HepG2 (cell line): ENCODE data around the gene XAF1. TPM values are rescaled to one million over a fixed set of nuclear protein-coding genes. Genes with fewer than 3 reads are reported as not detected.
A peak's percentile ranks its signal among the peaks of the same experiment; 100 is the strongest.

Experiments used
- AHDC1 ChIP-seq: sonication (generic); formaldehyde crosslinking; IDR thresholded peaks from 2 replicates; pipeline ENCODE4 v1.5.1; 2020; ENCODE audit warnings: mild to moderate bottlenecking, missing genetic modification reagents, borderline replicate concordance
- ARID5B ChIP-seq: IDR thresholded peaks from 2 replicates; pipeline ENCODE4 v1.4.0; 2020; ENCODE audit warnings: mild to moderate bottlenecking, missing genetic modification reagents
- CEBPB ChIP-seq: IDR thresholded peaks from 2 replicates; pipeline ENCODE4 v1.6.1; 2011; ENCODE audit warnings: low read depth, low read length, improper control_type of control experiment, borderline replicate concordance
- CEBPG ChIP-seq: IDR thresholded peaks from 2 replicates; pipeline ENCODE4 v1.6.1; 2016
- GATAD2A ChIP-seq: IDR thresholded peaks from 2 replicates; pipeline ENCODE4 v1.6.1; 2016
- HMG20A ChIP-seq: IDR thresholded peaks from 2 replicates; pipeline ENCODE4 v1.6.1; 2016; ENCODE audit warnings: borderline replicate concordance
- KDM4B ChIP-seq: sonication (generic); formaldehyde crosslinking; IDR thresholded peaks from 2 replicates; pipeline ENCODE4 v1.4.0; 2020; ENCODE audit warnings: missing genetic modification reagents
- NFE2L1 ChIP-seq: sonication (generic); formaldehyde crosslinking; IDR thresholded peaks from 2 replicates; pipeline ENCODE4 v1.4.0; 2020; ENCODE audit warnings: missing genetic modification reagents, mild to moderate bottlenecking, borderline replicate concordance
- NR2F6 ChIP-seq, 2 experiments: IDR thresholded peaks; 2 replicates each; pipeline ENCODE4 v1.6.1; 2016; ENCODE audit warnings: antibody characterized with exemption in 1 of 2, mild to moderate bottlenecking in 1 of 2
- POGZ ChIP-seq: sonication (generic); formaldehyde crosslinking; IDR thresholded peaks from 2 replicates; pipeline ENCODE4 v1.4.0; 2020; ENCODE audit warnings: mild to moderate bottlenecking, missing genetic modification reagents
- PPARG ChIP-seq: conservative IDR thresholded peaks from 2 replicates; pipeline ENCODE4 v1.6.1; 2016; ENCODE audit warnings: missing biosample characterization, missing genetic modification reagents
- RARA ChIP-seq: IDR thresholded peaks from 2 replicates; pipeline ENCODE4 v1.6.1; 2016; ENCODE audit warnings: missing genetic modification reagents, missing compliant biosample characterization
- SATB2 ChIP-seq: sonication (generic); formaldehyde crosslinking; IDR thresholded peaks from 2 replicates; pipeline ENCODE4 v1.5.0; 2020; ENCODE audit warnings: missing genetic modification reagents
- ZBTB42 ChIP-seq: sonication (generic); formaldehyde crosslinking; IDR thresholded peaks from 2 replicates; pipeline ENCODE4 v1.5.0; 2020; ENCODE audit warnings: mild to moderate bottlenecking, missing genetic modification reagents
- ZNF10 ChIP-seq: sonication (generic); formaldehyde crosslinking; IDR thresholded peaks from 2 replicates; pipeline ENCODE4 v1.4.0; 2020; ENCODE audit warnings: mild to moderate bottlenecking, low read depth, missing genetic modification reagents, borderline replicate concordance
- polyA plus RNA-seq, 8 experiments: library from polyadenylated mRNA; depleted of rRNA in 3 of 8; stranded (reverse) in 7 of 8; unstranded in 1 of 8; fragments of >200 nt; fragmentation: Illumina TruSeq in 4 of 8; extraction: Trizol in 4 of 8; gene quantifications; 2 replicates each; pipeline versions ENCODE4 v1.2.1 to v1.2.3, GENCODE V29; 2011 to 2016; ENCODE audit warnings: low read depth in 4 of 8, missing spikeins in 1 of 8, mixed read lengths in 1 of 8; ENCODE audit not compliant: insufficient read depth in 1 of 8
- total RNA-seq, 5 experiments: library from RNA; depleted of rRNA; stranded (reverse); fragments of >200 nt; fragmentation: Illumina TruSeq; extraction: Trizol; gene quantifications; 2 replicates each; pipeline ENCODE4 v1.2.3, GENCODE V29; 2016; ENCODE audit warnings: low read depth in 1 of 5
- TF ChIP-seq, protein P1 (sequence below): sonication (generic); formaldehyde crosslinking; IDR thresholded peaks from 2 replicates; pipeline ENCODE4 v1.4.0; 2020; ENCODE audit warnings: missing genetic modification reagents
- TF ChIP-seq, protein P2 (sequence below): sonication (generic); formaldehyde crosslinking; IDR thresholded peaks from 2 replicates; pipeline ENCODE4 v1.5.0; 2020; ENCODE audit warnings: mild to moderate bottlenecking, missing genetic modification reagents

The XAF1 gene
- total and polyA plus RNA-seq, 2 of the 13 experiments (the other 11 are each of a cell fraction or from before 2014, with no cell fraction given) = 1.2 to 2.4 TPM

DNA sequence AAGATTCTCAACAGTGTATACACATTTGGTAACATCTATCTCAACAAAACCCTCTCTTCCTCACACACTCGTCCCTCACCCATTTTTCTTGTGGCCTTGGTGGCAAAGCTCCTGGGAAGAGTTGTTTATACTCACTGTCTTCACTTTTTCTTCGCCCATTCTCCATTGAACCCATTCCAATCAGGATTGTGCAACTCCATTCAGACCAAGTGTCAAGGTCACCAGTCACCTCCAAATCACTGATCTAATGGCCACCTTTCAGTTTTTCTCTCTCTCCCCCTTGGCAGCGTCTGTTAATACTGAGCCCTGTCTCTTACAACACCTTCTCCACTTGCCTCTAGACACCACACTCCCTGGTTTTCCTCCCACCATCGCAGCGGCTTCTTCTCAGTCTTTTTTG lies 34.1 kb upstream of the XAF1 start (continued):
- TF ChIP-seq AHDC1 (CRISPR knock-in tag) = no peak
- TF ChIP-seq NFE2L1 = no peak
- TF ChIP-seq SATB2 (CRISPR knock-in tag) = no peak
- TF ChIP-seq, protein P1, sequence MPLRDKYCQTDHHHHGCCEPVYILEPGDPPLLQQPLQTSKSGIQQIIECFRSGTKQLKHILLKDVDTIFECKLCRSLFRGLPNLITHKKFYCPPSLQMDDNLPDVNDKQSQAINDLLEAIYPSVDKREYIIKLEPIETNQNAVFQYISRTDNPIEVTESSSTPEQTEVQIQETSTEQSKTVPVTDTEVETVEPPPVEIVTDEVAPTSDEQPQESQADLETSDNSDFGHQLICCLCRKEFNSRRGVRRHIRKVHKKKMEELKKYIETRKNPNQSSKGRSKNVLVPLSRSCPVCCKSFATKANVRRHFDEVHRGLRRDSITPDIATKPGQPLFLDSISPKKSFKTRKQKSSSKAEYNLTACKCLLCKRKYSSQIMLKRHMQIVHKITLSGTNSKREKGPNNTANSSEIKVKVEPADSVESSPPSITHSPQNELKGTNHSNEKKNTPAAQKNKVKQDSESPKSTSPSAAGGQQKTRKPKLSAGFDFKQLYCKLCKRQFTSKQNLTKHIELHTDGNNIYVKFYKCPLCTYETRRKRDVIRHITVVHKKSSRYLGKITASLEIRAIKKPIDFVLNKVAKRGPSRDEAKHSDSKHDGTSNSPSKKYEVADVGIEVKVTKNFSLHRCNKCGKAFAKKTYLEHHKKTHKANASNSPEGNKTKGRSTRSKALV (CRISPR knock-in tag) = no peak
- TF ChIP-seq KDM4B = no peak
- peak; percentile 84 for TF ChIP-seq CEBPB
- TF ChIP-seq ZNF10 (CRISPR knock-in tag) = no peak
- TF ChIP-seq NR2F6 (IDR thresholded peaks at IDR 0.05) = peak; percentile 47; the same call in 1 of the 2 replicates
- TF ChIP-seq NR2F6 (CRISPR knock-in tag; IDR thresholded peaks at IDR 0.05) = peak; percentile 47; the same call in 1 of the 2 replicates
- TF ChIP-seq HMG20A (CRISPR knock-in tag) = 0 out of 2 replicates have a peak, but pooled peaks have one; percentile 44
- peak; percentile 77 for TF ChIP-seq CEBPG
- no peak for TF ChIP-seq ZBTB42 (CRISPR knock-in tag)
- TF ChIP-seq, protein P2, sequence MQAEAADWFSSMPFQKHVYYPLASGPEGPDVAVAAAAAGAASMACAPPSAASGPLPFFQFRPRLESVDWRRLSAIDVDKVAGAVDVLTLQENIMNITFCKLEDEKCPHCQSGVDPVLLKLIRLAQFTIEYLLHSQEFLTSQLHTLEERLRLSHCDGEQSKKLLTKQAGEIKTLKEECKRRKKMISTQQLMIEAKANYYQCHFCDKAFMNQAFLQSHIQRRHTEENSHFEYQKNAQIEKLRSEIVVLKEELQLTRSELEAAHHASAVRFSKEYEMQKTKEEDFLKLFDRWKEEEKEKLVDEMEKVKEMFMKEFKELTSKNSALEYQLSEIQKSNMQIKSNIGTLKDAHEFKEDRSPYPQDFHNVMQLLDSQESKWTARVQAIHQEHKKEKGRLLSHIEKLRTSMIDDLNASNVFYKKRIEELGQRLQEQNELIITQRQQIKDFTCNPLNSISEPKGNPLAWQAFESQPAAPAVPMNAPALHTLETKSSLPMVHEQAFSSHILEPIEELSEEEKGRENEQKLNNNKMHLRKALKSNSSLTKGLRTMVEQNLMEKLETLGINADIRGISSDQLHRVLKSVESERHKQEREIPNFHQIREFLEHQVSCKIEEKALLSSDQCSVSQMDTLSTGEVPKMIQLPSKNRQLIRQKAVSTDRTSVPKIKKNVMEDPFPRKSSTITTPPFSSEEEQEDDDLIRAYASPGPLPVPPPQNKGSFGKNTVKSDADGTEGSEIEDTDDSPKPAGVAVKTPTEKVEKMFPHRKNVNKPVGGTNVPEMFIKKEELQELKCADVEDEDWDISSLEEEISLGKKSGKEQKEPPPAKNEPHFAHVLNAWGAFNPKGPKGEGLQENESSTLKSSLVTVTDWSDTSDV (CRISPR knock-in tag) = no peak
- peak; percentile 39 for TF ChIP-seq GATAD2A
- no peak for TF ChIP-seq POGZ (CRISPR knock-in tag)
- peak; percentile 34; the same call in 1 of the 2 replicates for TF ChIP-seq RARA (CRISPR knock-in tag)
- peak; percentile 50; the same call in 1 of the 2 replicates for TF ChIP-seq PPARG (CRISPR knock-in tag)
- peak; percentile 34; the same call in 1 of the 2 replicates for TF ChIP-seq ARID5B (CRISPR knock-in tag)
